Measurements from ENCODE around the gene MMP24OS.

GRCh38 chr20:35311409-35311808 is 33.5 kb upstream of the MMP24OS start:
- TF ChIP-seq EP300 (IDR thresholded peaks at IDR 0.05) = no peak
- no peak for TF ChIP-seq CTCF (IDR thresholded peaks at IDR 0.05)
